Astrocyte (in vitro differentiated cells and primary cell): ENCODE results near the gene ONECUT3. TPM values are rescaled to one million over a fixed set of nuclear protein-coding genes. Genes with fewer than 3 reads are reported as not detected.

ENCODE experiments used
- DNase-seq: peaks from one replicate; pipeline ENCODE4 v3.0.0-alpha.2; 2010; ENCODE audit warnings: low read depth
- FAIRE-seq: peaks from 2 replicates; lab custom pipeline; 2011; peaks lifted over from hg19 to GRCh38; lab: Jason Lieb, UNC
- H2AFZ ChIP-seq: 2 replicates; pipeline ENCODE4 v1.6.0; 2012; ENCODE audit warnings: low read depth, low read length, inconsistent platforms
- H3K27ac ChIP-seq: 2 replicates; pipeline ENCODE4 v1.5.1; 2011; ENCODE audit warnings: low read depth, low read length, inconsistent platforms
- H3K27me3 ChIP-seq: 2 replicates; pipeline ENCODE4 v1.6.0; 2011; ENCODE audit warnings: low read length, inconsistent platforms; ENCODE audit not compliant: insufficient read depth
- H3K36me3 ChIP-seq: 2 replicates; pipeline ENCODE4 v1.5.1; 2011; ENCODE audit warnings: low read length, inconsistent platforms; ENCODE audit not compliant: insufficient read depth
- H3K4me1 ChIP-seq: 2 replicates; pipeline ENCODE4 v1.5.1; 2011; ENCODE audit warnings: low read length, inconsistent platforms; ENCODE audit not compliant: insufficient read depth
- H3K4me2 ChIP-seq: 2 replicates; pipeline ENCODE4 v1.6.0; 2012; ENCODE audit warnings: low read length, inconsistent platforms
- H3K4me3 ChIP-seq: 2 replicates; pipeline ENCODE4 v1.5.1; 2011; ENCODE audit warnings: low read depth, mild to moderate bottlenecking, low read length, inconsistent platforms; ENCODE audit not compliant: insufficient read depth
- H3K79me2 ChIP-seq: 2 replicates; pipeline ENCODE4 v1.6.0; 2012; ENCODE audit warnings: mild to moderate bottlenecking, low read length, inconsistent platforms; ENCODE audit not compliant: insufficient read depth
- H3K9ac ChIP-seq: 2 replicates; pipeline ENCODE4 v1.6.0; 2012; ENCODE audit warnings: mild to moderate bottlenecking, low read length, inconsistent platforms
- H3K9me3 ChIP-seq: 2 replicates; pipeline ENCODE4 v1.5.1; 2012; ENCODE audit warnings: low read depth, mild to moderate bottlenecking, low read length, inconsistent platforms; ENCODE audit not compliant: insufficient read depth
- H4K20me1 ChIP-seq: 2 replicates; pipeline ENCODE4 v1.6.0; 2012; ENCODE audit warnings: low read length, inconsistent platforms; ENCODE audit not compliant: insufficient read depth
- H3K27ac Mint-ChIP-seq: one replicate; pipeline ENCODE4 v1.8.0; 2021; ENCODE audit warnings: mild to moderate bottlenecking, mixed read lengths; ENCODE audit not compliant: unreplicated experiment
- H3K27me3 Mint-ChIP-seq: one replicate; pipeline ENCODE4 v1.8.0; 2021; ENCODE audit warnings: low read depth, mixed read lengths; ENCODE audit not compliant: unreplicated experiment
- H3K36me3 Mint-ChIP-seq: one replicate; pipeline ENCODE4 v1.8.0; 2021; ENCODE audit warnings: low read depth, mixed read lengths; ENCODE audit not compliant: unreplicated experiment
- H3K4me1 Mint-ChIP-seq: one replicate; pipeline ENCODE4 v1.8.0; 2021; ENCODE audit warnings: low read depth, mixed read lengths; ENCODE audit not compliant: unreplicated experiment
- H3K4me3 Mint-ChIP-seq: one replicate; pipeline ENCODE4 v1.8.0; 2021; ENCODE audit warnings: mild to moderate bottlenecking, moderate library complexity, mixed read lengths; ENCODE audit not compliant: unreplicated experiment
- H3K9me3 Mint-ChIP-seq: one replicate; pipeline ENCODE4 v1.8.0; 2021; ENCODE audit warnings: mild to moderate bottlenecking, mixed read lengths; ENCODE audit not compliant: unreplicated experiment
- EZH2 ChIP-seq: IDR thresholded peaks from 2 replicates; pipeline ENCODE4 v1.6.1; 2012; ENCODE audit warnings: mild to moderate bottlenecking, low read length, inconsistent platforms; ENCODE audit not compliant: insufficient read depth
- total RNA-seq: library from RNA; stranded (reverse); gene quantifications from 2 replicates; pipeline ENCODE4 v1.2.1, GENCODE V29; 2021
- TF ChIP-seq, protein P1 (sequence below): IDR thresholded peaks from 2 replicates; pipeline ENCODE4 v1.5.1; 2011; ENCODE audit warnings: low read depth, mild to moderate bottlenecking, inconsistent platforms, low read length, moderate library complexity; ENCODE audit not compliant: insufficient read depth

The ONECUT3 gene
- total RNA-seq, 1 donor from 2014 or later = not detected

DNA sequence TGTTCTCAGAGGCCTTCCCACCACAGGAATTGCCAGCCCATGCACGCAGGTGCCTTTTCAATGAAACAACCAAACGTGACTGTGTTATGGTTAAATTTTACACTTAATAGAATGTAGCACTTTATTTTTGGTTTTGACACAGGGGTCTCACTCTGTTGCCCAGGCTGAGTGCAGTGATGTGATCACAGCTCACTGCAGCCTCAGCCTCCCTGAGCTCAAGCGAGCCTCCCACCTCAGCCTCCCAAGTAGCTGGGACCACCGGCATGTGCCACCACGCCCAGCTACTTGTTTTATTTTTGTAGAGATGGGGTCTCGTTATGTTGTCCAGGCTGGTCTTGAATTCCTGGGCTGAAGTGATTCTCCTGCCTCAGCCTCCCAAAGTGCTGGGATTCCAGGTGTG, 51.6 kb downstream of the ONECUT3 start:
- Mint-ChIP-seq H3K36me3 (peaks cover 18% of the 10 kb centered on the region), H3K4me3 (no peak overlapping the region), H3K9me3 (peaks cover 3% of the 10 kb centered on the region), H3K27me3 (peaks cover 12% of the 10 kb centered on the region), H3K4me1 (no peaks in the 10 kb centered on the region), H3K27ac (no peak overlapping the region)
- no peak for TF ChIP-seq EZH2
- TF ChIP-seq, protein P1, sequence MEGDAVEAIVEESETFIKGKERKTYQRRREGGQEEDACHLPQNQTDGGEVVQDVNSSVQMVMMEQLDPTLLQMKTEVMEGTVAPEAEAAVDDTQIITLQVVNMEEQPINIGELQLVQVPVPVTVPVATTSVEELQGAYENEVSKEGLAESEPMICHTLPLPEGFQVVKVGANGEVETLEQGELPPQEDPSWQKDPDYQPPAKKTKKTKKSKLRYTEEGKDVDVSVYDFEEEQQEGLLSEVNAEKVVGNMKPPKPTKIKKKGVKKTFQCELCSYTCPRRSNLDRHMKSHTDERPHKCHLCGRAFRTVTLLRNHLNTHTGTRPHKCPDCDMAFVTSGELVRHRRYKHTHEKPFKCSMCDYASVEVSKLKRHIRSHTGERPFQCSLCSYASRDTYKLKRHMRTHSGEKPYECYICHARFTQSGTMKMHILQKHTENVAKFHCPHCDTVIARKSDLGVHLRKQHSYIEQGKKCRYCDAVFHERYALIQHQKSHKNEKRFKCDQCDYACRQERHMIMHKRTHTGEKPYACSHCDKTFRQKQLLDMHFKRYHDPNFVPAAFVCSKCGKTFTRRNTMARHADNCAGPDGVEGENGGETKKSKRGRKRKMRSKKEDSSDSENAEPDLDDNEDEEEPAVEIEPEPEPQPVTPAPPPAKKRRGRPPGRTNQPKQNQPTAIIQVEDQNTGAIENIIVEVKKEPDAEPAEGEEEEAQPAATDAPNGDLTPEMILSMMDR = no peak
- no peaks in the 10 kb centered on the region for H3K4me1 ChIP-seq
- DNase-seq = no peak
- no peak overlapping the region for H3K4me2 ChIP-seq
- no peak overlapping the region for H3K4me3 ChIP-seq
- no peak overlapping the region for H3K9ac ChIP-seq
- no peak overlapping the region for H2AFZ ChIP-seq
- H3K27me3 ChIP-seq = no peaks in the 10 kb centered on the region
- H3K79me2 ChIP-seq = no peaks in the 10 kb centered on the region
- FAIRE-seq = no peak
- H3K27ac ChIP-seq = no peak overlapping the region
- no peaks in the 10 kb centered on the region for H3K9me3 ChIP-seq
- no peaks in the 10 kb centered on the region for H4K20me1 ChIP-seq
- no peaks in the 10 kb centered on the region for H3K36me3 ChIP-seq

DNA sequence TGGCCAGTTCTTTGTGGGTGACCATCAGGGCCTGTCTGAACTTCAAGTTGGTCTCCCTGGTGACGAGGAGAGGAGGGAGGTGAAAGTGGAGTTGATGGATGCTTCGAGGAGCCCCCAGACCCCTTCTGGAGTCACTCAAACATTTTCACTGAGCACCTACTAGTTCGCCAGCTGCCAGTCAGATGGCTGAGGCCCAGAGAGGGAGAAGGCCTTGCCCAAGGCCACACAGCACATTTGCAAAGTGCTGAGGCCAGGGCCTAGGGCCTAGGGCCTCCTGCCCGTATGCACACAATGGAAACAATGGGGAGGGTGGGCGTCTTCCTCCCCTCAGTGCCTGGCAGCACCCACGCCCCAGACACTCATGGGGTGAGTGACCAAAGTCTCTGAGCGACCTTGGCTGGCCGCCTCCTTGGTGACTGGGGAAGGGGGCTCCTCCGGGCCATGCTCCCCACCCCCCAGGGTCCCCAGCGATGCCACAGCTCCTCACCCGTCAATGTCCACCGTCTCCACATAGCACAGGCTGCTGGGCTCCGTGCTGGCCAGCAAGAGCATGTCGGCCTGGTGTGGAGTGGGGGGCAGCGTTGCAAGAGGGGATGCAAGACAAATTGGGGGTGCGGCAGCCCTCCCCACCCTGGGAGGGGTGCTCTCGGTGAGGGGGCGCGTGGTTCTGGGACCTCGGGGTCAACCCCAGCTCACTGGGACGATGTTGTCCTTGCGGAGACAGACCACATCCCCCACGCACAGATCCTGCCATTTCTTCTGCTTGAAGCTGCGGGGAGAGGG, 52.3 kb downstream of the ONECUT3 start:
- Histone ChIP-seq H3K9me3 (no peaks in the 10 kb centered on the region), H3K4me1 (no peaks in the 10 kb centered on the region), H3K4me3 (no peak overlapping the region), H4K20me1 (no peaks in the 10 kb centered on the region), H3K4me2 (no peak overlapping the region), H3K27me3 (no peaks in the 10 kb centered on the region), H3K27ac (no peak overlapping the region), H2AFZ (no peak overlapping the region), H3K36me3 (no peaks in the 10 kb centered on the region), H3K79me2 (no peaks in the 10 kb centered on the region), H3K9ac (no peak overlapping the region)
- Mint-ChIP-seq H3K27me3 (peaks cover 12% of the 10 kb centered on the region), H3K4me3 (no peak overlapping the region), H3K27ac (no peak overlapping the region), H3K4me1 (no peaks in the 10 kb centered on the region), H3K9me3 (peaks cover 3% of the 10 kb centered on the region), H3K36me3 (peaks cover 14% of the 10 kb centered on the region)
- TF ChIP-seq, protein P1 = no peak
- TF ChIP-seq EZH2 = no peak
- no peak for DNase-seq
- FAIRE-seq = no peak
